Measurements from ENCODE around the gene GABBR1. TPM values are rescaled to one million over a fixed set of nuclear protein-coding genes. Genes with fewer than 3 reads are reported as not detected.

Gene GABBR1
- total RNA-seq, 4 donors from 2014 or later: 11.5 to 40.4 (median 30.5) TPM

DNA sequence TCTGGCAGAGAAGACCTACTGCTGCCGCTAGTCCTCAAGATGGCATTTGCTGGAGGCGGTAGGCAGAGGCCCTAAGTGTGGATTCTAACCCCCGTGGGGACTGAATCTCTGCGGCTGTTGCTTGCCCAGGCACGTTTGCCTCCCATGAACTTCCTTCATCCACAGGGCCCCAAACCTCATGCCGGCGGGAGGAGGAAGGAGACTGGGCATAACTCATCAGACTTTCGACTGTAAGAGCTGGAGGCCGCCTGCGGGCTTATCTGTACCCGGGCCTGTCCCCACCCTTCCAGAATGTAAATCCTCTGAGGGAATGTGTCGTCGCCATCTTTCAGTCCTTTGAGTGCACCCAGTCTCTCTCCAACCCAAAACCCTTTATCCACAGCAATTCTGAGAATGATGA, 47.0 kb upstream of the GABBR1 start:
- no peak overlapping the region for H3K27ac ChIP-seq

DNA sequence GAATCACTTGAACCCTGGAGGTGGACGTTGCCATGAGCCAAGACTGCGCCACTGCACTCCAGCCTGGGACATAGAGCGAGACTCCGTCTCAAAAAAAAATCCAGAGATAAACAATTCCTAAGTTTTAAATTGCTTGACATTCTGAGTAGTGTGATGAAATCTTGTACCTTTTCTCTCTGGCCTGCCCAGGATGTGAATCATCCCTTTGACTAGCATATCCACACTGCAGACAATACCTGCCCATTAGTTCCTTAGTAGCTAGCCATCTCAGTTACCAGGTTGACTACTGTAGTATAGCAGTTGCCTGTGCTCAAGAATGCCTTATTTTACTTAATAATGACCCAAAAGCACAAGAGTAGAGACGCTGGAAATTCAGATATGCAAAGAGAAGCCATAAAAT, 45.1 kb upstream of the GABBR1 start:
- Histone ChIP-seq H3K36me3 (no peaks in the 10 kb centered on the region), H3K9me3 (no peaks in the 10 kb centered on the region), H3K4me1 (no peaks in the 10 kb centered on the region), H3K27me3 (no peaks in the 10 kb centered on the region), H3K4me3 (no peak overlapping the region), H3K27ac (no peak overlapping the region)
- TF ChIP-seq, protein P1, sequence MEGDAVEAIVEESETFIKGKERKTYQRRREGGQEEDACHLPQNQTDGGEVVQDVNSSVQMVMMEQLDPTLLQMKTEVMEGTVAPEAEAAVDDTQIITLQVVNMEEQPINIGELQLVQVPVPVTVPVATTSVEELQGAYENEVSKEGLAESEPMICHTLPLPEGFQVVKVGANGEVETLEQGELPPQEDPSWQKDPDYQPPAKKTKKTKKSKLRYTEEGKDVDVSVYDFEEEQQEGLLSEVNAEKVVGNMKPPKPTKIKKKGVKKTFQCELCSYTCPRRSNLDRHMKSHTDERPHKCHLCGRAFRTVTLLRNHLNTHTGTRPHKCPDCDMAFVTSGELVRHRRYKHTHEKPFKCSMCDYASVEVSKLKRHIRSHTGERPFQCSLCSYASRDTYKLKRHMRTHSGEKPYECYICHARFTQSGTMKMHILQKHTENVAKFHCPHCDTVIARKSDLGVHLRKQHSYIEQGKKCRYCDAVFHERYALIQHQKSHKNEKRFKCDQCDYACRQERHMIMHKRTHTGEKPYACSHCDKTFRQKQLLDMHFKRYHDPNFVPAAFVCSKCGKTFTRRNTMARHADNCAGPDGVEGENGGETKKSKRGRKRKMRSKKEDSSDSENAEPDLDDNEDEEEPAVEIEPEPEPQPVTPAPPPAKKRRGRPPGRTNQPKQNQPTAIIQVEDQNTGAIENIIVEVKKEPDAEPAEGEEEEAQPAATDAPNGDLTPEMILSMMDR (IDR thresholded peaks at IDR 0.05): no peak
- TF ChIP-seq POLR2AphosphoS5 (IDR thresholded peaks at IDR 0.05) (no peak), POLR2A (IDR thresholded peaks at IDR 0.05) (no peak), EP300 (IDR thresholded peaks at IDR 0.05; ENCODE audit: low read depth) (no peak)
- in situ Hi-C loops (cut with MboI; ENCODE audit: low pct_ligation_motif_present in 1 of 4, low pct_unique_long_range_greater_than_20kb in 1 of 4, low sequenced_read_pairs in 3 of 4): no loop called here
- DNase-seq: no peak
- intact Hi-C loops (cut with DNase I; ENCODE audit: low total_unique reads): no loop called here
- 65 to 78% methylated on average over 5 of the region's 5 CpGs for WGBS, 2 donors (ENCODE audit: low coverage in 1 of 2)

More for the DNA sequence above, 47.0 kb upstream of the GABBR1 start:
- TF ChIP-seq, protein P1 (IDR thresholded peaks at IDR 0.05): no peak
- TF ChIP-seq POLR2AphosphoS5 (IDR thresholded peaks at IDR 0.05) (no peak), EP300 (IDR thresholded peaks at IDR 0.05; ENCODE audit: low read depth) (no peak), POLR2A (IDR thresholded peaks at IDR 0.05) (no peak)
- in situ Hi-C loops (cut with MboI; ENCODE audit: low pct_ligation_motif_present in 1 of 4, low pct_unique_long_range_greater_than_20kb in 1 of 4, low sequenced_read_pairs in 3 of 4): no loop called here
- Histone ChIP-seq H3K36me3 (no peaks in the 10 kb centered on the region), H3K27me3 (no peaks in the 10 kb centered on the region), H3K4me1 (no peaks in the 10 kb centered on the region), H3K4me3 (no peak overlapping the region), H3K9me3 (no peaks in the 10 kb centered on the region)
- DNase-seq: no peak
- intact Hi-C loops (cut with DNase I; ENCODE audit: low total_unique reads): no loop called here
- 55 to 83% methylated on average over 2 to 13 of the region's 13 CpGs for WGBS, 2 donors (ENCODE audit: low coverage in 1 of 2)

DNA sequence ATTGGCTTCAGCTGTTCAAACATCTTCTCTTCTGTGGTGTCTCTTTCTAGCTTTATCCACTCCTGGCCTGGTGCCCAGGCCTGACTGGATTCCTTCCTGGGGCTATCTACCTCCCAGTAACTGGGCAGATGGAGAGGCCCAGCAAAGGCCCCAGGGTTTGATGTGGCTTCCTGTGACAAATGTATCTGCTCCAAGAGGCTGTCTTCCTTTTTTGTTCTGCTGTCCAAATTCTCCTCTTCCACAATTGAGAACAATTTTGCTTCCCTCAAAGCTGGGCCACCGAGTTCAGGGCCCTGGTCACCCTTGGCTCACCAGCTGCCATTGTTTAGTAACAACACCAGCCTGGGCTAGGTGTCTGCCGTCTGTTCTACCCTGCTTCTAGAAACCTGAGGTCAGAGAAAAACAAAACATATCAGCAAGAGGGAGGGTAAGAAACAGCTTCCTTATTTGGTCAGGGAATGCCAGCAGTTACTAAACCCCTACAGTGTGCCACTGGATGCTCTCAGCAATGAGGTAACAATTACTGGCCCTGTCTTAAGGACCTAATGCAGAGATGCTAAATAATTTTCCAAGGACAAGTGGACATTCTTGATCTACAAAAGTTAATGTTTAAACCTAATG, 44.1 kb upstream of the GABBR1 start:
- no peaks in the 10 kb centered on the region for H3K4me1 ChIP-seq
- intact Hi-C loops (cut with DNase I; ENCODE audit: low total_unique reads): no loop called here
- 25 to 33% methylated on average over 1 to 2 of the region's 2 CpGs for WGBS, 2 donors (ENCODE audit: low coverage in 1 of 2)

DNA sequence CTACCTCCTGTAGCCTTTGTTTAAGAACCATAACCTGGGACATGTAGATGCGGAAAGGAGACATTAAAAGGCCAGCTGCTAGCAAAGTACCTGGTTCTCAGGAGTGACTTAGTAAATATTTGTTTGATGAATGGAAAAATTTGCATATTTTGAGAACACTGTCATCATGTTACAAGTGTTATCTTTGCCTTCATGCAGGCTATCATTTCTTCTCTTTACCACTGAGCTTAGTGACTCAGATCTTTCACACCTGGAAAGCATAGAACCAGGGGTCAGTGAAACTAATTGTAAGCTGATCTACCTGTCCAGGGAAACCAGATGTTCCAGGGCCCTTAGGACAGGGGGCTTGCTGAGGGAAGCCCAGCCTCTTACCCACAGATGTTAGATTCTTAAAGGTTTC, 42.6 kb upstream of the GABBR1 start:
- H3K36me3 ChIP-seq: no peaks in the 10 kb centered on the region
- no peak overlapping the region for H3K27ac ChIP-seq
- H3K4me3 ChIP-seq: no peak overlapping the region
- no peaks in the 10 kb centered on the region for H3K4me1 ChIP-seq
- in situ Hi-C loops (cut with MboI; ENCODE audit: low pct_ligation_motif_present in 1 of 4, low pct_unique_long_range_greater_than_20kb in 1 of 4, low sequenced_read_pairs in 3 of 4): no loop called here
- TF ChIP-seq, protein P1 (IDR thresholded peaks at IDR 0.05): no peak
- TF ChIP-seq POLR2AphosphoS5 (IDR thresholded peaks at IDR 0.05) (no peak), POLR2A (IDR thresholded peaks at IDR 0.05) (no peak), EP300 (IDR thresholded peaks at IDR 0.05; ENCODE audit: low read depth) (no peak)
- intact Hi-C loops (cut with DNase I; ENCODE audit: low total_unique reads): no loop called here
- H3K27me3 ChIP-seq: peaks cover 4% of the 10 kb centered on the region
- no peaks in the 10 kb centered on the region for H3K9me3 ChIP-seq
- 83 to 86% methylated on average over 1 of the region's 1 CpG for WGBS, 2 donors (ENCODE audit: low coverage in 1 of 2)
- DNase-seq: no peak

More for the DNA sequence above, 44.1 kb upstream of the GABBR1 start:
- Histone ChIP-seq H3K9me3 (no peaks in the 10 kb centered on the region), H3K4me3 (no peak overlapping the region), H3K27ac (no peak overlapping the region), H3K36me3 (no peaks in the 10 kb centered on the region), H3K27me3 (no peaks in the 10 kb centered on the region)
- in situ Hi-C loops (cut with MboI; ENCODE audit: low pct_ligation_motif_present in 1 of 4, low pct_unique_long_range_greater_than_20kb in 1 of 4, low sequenced_read_pairs in 3 of 4): no loop called here
- TF ChIP-seq POLR2AphosphoS5 (IDR thresholded peaks at IDR 0.05): no peak
- TF ChIP-seq, protein P1 (IDR thresholded peaks at IDR 0.05): no peak
- TF ChIP-seq EP300 (IDR thresholded peaks at IDR 0.05; ENCODE audit: low read depth): no peak
- no peak for TF ChIP-seq POLR2A (IDR thresholded peaks at IDR 0.05)
- no peak for DNase-seq
